ENCODE results near the gene TBC1D22A. TPM values are rescaled to one million over a fixed set of nuclear protein-coding genes. Genes with fewer than 3 reads are reported as not detected.

The TBC1D22A gene
- total RNA-seq, 4 donors from 2014 or later, result 16.2 to 22.2 (median 17.8) TPM

DNA sequence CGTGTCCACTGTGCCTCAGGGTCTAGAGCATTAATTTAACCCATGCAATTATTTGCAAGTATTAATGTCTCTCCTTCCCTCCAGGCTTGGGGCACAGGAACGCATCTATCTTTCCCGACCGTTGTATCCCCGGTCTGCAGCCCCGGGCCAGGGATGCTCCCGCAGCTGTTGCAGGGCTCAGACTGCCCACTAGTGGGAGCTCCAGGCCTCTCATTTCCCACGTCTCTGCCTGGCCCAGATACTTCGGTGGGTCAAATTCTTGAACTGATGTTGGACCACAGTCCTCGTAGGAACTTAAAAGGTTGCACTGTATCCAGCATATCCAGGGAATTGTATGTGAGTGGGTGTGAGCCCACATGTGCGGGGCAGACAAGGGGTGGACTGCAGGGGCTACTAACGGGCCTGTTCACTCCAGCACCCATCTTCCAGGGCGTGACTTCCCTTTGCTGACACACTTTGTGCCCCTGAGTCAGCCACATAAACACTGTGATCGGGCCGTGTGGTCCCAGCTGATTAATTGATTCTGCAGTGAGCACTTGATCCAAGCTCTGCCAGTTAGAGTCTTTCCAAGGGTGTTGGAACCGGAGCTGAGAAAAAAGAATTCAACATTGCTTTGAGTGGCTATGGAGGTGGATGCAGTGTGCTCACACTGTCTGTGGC is 451.3 kb downstream of the TBC1D22A start:
- Histone ChIP-seq H3K27ac (no peak overlapping the region), H3K4me1 (no peaks in the 10 kb centered on the region), H3K4me3 (no peak overlapping the region), H3K36me3 (no peaks in the 10 kb centered on the region), H3K27me3 (peaks cover 9% of the 10 kb centered on the region), H3K9me3 (no peaks in the 10 kb centered on the region)
- ATAC-seq, result no peak
- whole genome bisulfite sequencing, 2 donors (ENCODE audit: low coverage in 1 of 2), result 69 to 81% methylated on average over 6 to 11 of the region's 16 CpGs
- TF ChIP-seq EP300 (IDR thresholded peaks at IDR 0.05) (no peak), POLR2AphosphoS5 (IDR thresholded peaks at IDR 0.05) (no peak), POLR2A (IDR thresholded peaks at IDR 0.05) (no peak)
- TF ChIP-seq, protein P1, sequence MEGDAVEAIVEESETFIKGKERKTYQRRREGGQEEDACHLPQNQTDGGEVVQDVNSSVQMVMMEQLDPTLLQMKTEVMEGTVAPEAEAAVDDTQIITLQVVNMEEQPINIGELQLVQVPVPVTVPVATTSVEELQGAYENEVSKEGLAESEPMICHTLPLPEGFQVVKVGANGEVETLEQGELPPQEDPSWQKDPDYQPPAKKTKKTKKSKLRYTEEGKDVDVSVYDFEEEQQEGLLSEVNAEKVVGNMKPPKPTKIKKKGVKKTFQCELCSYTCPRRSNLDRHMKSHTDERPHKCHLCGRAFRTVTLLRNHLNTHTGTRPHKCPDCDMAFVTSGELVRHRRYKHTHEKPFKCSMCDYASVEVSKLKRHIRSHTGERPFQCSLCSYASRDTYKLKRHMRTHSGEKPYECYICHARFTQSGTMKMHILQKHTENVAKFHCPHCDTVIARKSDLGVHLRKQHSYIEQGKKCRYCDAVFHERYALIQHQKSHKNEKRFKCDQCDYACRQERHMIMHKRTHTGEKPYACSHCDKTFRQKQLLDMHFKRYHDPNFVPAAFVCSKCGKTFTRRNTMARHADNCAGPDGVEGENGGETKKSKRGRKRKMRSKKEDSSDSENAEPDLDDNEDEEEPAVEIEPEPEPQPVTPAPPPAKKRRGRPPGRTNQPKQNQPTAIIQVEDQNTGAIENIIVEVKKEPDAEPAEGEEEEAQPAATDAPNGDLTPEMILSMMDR (IDR thresholded peaks at IDR 0.05), result peak in 2 of 4 experiments; percentile 36 to 58

DNA sequence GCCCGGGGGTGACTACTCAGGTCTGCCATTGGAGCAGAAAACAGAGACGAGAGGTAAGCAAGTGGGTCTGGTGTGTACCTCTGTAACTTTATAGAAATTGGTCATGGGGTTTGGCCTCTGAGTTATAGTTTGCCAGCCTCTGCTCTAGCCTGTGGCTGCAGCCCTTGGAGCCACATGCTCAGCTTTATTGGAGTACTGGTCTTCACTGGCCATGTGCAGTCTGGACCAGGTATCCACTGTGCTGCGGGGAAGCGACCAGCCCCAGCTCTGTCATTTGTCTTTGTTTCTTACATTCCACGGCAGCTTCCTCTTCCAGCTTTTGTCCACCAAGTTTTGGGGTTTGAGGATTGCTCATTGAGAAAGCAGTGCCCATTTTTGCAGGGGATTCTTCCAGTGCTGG is 453.4 kb downstream of the TBC1D22A start:
- ATAC-seq, result no peak
- TF ChIP-seq POLR2AphosphoS5 (IDR thresholded peaks at IDR 0.05), result no peak
- TF ChIP-seq EP300 (IDR thresholded peaks at IDR 0.05), result no peak
- TF ChIP-seq POLR2A (IDR thresholded peaks at IDR 0.05), result no peak
- TF ChIP-seq, protein P1 (IDR thresholded peaks at IDR 0.05), result no peak
- 66 to 81% methylated on average over 4 to 5 of the region's 5 CpGs for WGBS, 2 donors (ENCODE audit: low coverage in 1 of 2)

DNA sequence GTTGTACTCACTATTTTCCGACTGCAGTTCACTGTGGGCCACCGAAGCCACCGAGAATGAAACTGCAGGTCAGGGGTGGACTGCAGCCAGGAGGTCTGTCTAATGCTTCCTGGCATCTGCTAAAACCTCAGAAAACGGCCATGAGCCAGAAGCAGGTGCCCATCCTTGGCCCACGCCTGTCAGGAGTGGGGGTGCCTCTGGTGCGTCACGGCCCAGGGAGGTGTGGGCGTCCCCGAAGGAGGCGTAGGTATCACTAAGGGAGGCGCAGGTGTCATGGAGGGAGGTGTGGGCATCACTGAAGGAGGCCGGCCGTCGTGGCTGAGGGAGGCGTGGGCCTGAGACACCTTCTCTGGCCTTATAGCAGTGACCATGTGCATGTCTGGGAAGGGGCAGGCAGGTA is 456.2 kb downstream of the TBC1D22A start:
- no peaks in the 10 kb centered on the region for H3K36me3 ChIP-seq
- no peak for ATAC-seq
- no peak overlapping the region for H3K4me3 ChIP-seq
- no peaks in the 10 kb centered on the region for H3K4me1 ChIP-seq
- no peak for TF ChIP-seq EP300 (IDR thresholded peaks at IDR 0.05)
- no peak for TF ChIP-seq POLR2AphosphoS5 (IDR thresholded peaks at IDR 0.05)
- TF ChIP-seq, protein P1 (IDR thresholded peaks at IDR 0.05), result no peak
- TF ChIP-seq POLR2A (IDR thresholded peaks at IDR 0.05), result no peak
- no peaks in the 10 kb centered on the region for H3K9me3 ChIP-seq
- WGBS, 2 donors (ENCODE audit: low coverage in 1 of 2), result 88 to 96% methylated on average over 7 of the region's 15 CpGs
- no peaks in the 10 kb centered on the region for H3K27me3 ChIP-seq
- no peak overlapping the region for H3K27ac ChIP-seq

More for the DNA sequence above, 453.4 kb downstream of the TBC1D22A start:
- H3K27me3 ChIP-seq, result no peaks in the 10 kb centered on the region
- H3K9me3 ChIP-seq, result no peaks in the 10 kb centered on the region
- no peak overlapping the region for H3K27ac ChIP-seq
- no peaks in the 10 kb centered on the region for H3K4me1 ChIP-seq
- H3K36me3 ChIP-seq, result no peaks in the 10 kb centered on the region
- no peak overlapping the region for H3K4me3 ChIP-seq

DNA sequence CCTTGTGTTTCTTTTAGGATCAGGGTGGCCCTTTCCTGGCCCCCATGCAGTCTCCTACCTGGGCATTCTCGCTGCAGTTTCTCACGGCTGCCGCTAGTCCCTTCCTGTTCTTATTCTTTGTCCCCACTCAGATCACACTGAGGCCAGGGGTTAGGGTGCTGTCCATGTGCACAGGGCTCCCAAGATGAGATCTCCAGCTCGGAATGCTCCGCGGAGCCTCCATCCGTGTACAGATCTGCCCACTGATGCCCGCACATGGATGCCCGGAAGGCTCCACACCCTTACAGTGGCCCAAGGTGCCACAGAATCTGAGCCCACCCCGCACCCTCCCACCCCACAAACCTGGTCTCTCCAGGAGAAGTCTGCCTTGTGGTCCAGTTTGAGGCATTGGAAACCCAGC is 457.3 kb downstream of the TBC1D22A start:
- peaks cover under 1% of the 10 kb centered on the region for H3K27me3 ChIP-seq
- ATAC-seq, result no peak
- no peak for TF ChIP-seq POLR2A (IDR thresholded peaks at IDR 0.05)
- TF ChIP-seq POLR2AphosphoS5 (IDR thresholded peaks at IDR 0.05), result no peak
- H3K4me1 ChIP-seq, result no peaks in the 10 kb centered on the region
- no peak overlapping the region for H3K4me3 ChIP-seq
- H3K9me3 ChIP-seq, result no peaks in the 10 kb centered on the region
- no peaks in the 10 kb centered on the region for H3K36me3 ChIP-seq
- WGBS, 2 donors (ENCODE audit: low coverage in 1 of 2), result 98% methylated on average over 7 of the region's 10 CpGs; no CpG with 5 or more reads in 1 of the 2 donors
- H3K27ac ChIP-seq, result no peak overlapping the region

DNA sequence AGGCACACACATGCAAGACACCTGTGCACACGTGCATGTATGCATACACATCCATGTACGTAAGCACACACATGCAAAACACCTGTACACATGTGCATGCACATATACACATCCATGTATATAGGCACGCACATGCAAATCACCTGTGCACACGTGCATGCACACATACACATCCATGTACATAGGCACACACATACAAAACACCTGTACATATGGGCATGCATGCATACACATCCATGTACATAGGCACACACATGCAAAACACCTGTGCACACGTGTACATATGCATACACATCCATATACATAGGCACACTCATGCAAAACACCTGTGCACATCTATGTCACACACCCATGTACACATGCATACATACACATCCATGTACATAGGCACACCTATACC is 458.3 kb downstream of the TBC1D22A start:
- ATAC-seq, result no peak
- no peaks in the 10 kb centered on the region for H3K36me3 ChIP-seq
- H3K27ac ChIP-seq, result no peak overlapping the region
- WGBS, 2 donors (ENCODE audit: low coverage in 1 of 2), result 79 to 85% methylated on average over 5 of the region's 5 CpGs
- H3K4me3 ChIP-seq, result no peak overlapping the region
- no peaks in the 10 kb centered on the region for H3K9me3 ChIP-seq
- H3K27me3 ChIP-seq, result peaks cover 7% of the 10 kb centered on the region
- no peaks in the 10 kb centered on the region for H3K4me1 ChIP-seq
- no peak for TF ChIP-seq POLR2A (IDR thresholded peaks at IDR 0.05)
- no peak for TF ChIP-seq POLR2AphosphoS5 (IDR thresholded peaks at IDR 0.05)
- TF ChIP-seq EP300 (IDR thresholded peaks at IDR 0.05), result no peak

Data from gastroesophageal sphincter (tissue), 4 donors.